HG03066 (cell line): ENCODE data around the gene ADCY2.

Experiments
- ATAC-seq: cut with Tn5 transposase; IDR thresholded peaks from one replicate; pipeline ENCODE4 v1.9.1; 2021; ENCODE audit warnings: low read depth; ENCODE audit not compliant: unreplicated experiment

Gene ADCY2

DNA sequence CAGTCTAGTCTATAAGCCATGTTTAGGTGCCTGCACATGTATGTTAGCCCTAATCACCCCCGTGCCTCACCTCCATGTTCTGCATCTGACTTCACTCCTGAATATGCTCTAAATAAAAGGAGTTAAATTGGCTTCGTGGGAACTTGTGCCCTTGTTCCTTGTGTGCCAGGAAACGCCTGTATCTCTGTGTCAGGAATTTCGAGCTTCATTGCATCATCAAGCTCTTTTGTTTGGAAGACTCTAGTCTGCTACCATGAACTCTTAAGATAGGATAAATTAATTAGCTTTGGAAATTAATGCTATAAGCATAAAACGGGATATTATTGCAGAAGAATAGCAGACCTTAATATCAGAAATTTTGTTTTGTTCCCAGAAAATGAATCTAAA lies 99.2 kb downstream of the ADCY2 start:
- ATAC-seq = no peak

DNA sequence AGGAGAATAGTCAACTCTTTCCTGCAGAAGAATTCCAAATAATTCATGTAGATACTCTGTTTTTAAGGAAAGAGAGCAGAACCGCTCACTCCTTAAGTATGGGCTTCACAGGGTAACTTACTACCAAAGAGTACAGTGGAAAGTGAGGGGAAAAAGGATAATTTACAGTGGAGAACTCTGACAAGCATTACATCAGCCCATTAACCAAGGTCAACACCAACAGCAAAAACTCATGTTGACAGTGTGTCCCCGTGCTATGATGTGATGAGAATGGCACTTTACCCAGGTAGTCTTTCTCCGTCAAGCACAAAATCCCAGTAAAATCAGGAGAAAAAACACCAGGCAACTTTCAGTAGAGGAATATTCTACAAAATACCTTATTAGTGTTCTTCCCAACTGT lies 104.3 kb downstream of the ADCY2 start:
- no peak for ATAC-seq

DNA sequence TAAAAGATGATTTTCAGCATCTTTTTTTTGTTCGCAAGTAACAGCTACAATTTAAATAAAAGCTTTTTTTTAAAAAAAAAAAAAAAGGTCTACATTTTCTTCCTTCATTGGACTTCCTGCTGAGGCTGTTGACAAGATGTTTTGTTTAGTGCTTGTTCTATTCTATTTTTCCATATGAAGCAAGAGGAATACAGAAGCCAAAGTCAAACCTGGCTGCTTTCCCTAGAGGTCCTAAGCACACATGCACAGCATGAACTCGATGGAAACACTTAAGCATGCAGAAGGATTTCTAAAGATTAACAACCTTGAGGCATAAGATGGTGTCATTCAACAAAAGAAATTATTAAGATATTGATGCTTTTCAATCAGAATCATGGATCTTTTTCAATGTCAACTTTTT lies 105.1 kb downstream of the ADCY2 start:
- ATAC-seq = no peak

DNA sequence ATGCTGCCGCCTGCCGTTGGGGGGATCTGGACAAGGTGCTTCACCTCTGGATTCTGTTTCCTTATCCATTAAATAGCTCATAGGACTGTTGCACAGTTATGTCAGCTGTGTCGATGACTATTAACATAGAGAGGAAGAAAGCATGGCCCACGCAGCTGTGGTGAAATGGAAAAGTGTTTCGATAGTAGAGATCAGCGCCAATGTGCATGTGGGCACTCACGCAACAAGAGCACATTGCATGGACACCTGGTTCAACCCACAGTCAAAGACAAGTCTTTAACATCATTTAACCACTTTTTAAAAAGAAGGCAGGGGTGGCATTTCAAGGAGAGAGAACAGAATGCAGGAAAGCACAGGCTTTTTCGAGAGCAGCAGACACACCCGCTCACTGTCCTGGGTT lies 107.6 kb downstream of the ADCY2 start:
- no peak for ATAC-seq

DNA sequence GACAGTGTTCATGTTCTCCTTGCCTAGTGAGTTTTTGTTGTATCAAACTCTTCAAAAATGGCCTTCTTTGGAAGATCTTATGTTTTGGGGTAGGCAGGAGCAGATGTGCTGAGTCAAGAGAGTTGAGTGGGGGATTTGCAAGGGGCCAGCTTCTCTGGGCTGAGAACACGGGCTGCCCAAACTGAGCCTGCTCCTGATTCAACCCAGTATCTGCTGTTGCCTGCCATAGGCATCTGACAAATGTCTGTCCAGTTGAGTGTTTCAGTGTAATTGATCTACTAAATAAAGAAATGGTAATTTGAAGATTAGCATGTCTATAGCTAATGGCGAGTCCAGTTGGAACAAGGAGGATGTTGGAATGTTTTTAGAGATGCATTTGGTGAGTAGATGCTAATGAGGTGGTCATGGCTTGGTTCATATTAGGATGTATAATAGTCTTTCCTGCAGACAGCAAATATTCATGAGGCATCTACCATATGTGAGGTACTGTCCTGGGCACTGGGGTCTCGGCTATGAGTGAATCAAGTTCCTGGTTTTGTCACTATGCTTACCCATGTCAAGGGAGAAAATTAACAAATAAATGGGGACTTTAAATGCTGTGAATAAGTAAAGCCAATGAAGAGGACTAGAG lies 119.5 kb downstream of the ADCY2 start:
- ATAC-seq = no peak

DNA sequence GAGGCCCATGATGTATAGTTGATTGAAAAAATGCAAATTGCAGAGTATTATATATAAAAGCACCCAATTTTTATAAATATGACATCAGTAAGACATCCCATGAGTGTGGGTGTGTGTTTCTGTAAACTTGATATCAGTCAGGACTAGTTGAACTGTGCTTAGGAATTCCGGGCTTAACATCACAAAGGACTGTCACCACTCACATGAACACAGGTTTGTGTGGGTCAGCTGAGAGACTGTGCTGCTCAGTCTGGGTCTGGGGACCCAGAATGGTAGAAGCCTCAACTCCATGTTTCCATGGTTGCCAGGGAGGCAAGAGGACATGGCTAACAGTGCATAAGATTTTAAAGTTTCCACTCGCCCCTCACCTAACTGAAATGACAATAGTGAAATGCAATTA lies 120.3 kb downstream of the ADCY2 start:
- ATAC-seq = no peak

DNA sequence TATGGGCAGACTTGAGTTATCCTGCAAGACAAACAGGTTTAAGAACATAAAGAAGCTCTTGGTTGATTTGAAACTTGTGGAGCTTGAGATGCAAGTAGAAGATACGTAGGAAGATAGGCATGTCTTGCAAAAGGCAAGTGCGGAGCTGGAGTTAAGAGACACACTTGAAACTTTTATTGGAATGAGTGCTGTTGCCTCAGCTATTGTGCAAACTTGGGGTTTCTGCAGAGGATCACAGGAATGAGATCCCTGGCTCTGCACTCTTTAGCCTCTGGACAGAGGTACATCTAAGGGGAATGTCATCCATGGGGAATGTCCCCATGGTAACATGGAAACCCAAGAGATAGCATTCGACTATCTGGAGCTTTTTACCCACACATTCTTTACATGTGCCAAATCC lies 121.1 kb downstream of the ADCY2 start:
- ATAC-seq = no peak

DNA sequence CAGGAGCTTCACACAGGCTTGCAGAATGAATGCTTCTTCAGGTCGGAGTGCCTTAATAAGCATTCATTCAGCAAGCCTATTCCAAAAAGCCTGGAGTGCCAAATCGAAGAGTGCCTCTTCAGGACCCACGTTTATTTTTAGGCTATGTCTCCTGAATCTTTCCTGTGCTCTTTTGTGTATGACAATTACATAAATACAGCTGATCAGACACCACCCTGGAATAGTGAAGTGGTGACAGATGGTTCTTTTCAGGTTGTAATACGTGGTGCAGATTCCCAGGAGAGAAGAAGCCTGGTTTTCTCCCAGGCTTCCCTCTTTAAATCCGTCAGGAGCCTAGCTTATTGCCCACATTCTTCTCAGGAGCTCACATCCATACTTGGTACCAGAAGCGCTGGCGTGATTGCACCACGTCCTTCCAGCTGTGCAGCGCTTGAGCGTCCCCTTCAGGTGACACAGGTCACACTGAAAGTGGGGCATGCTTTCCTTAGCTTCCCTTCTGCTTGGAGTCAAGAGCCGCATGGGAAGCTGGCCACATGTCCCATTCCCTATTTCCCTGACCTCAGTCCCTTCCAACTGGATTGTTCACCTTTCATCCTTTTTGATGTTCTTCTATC lies 123.1 kb downstream of the ADCY2 start:
- ATAC-seq = no peak

DNA sequence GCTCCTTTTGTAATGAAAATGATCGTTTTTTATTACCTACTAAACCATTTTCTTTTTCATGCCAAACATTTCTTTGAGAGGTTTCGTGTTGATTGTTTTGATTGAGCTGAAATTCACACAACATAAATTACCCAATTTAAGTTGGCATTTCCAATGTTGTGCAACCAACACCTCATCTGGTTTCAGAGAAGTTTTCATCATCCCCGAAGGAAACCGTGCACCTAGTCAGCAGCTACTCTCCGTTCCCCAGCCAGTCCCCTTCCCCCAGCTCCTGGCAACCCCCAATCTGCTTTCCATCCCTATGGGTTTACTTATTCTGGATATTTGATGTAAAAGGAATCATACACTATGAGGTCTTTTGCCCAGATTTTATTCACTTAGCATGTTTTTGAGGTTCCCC lies 123.6 kb downstream of the ADCY2 start:
- no peak for ATAC-seq

DNA sequence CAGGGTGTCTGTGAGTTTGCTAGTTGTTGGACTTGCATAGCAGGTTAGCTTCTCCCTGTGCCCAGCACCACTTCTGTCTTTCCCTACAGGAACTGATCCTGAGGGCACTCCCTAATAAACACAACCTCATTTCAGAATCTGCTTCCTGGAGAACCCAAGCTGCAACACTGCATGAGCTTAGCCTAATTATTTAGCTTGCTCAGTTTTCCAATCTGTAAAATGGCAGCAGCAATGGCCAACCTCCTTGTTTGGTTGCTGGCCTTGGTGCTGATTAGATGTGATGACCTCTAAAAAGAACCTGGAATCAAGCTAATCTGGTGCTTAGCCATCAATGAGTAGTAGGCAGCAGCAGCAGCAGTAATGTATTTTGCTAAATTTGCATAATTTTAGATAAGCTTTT lies 133.9 kb downstream of the ADCY2 start:
- no peak for ATAC-seq

DNA sequence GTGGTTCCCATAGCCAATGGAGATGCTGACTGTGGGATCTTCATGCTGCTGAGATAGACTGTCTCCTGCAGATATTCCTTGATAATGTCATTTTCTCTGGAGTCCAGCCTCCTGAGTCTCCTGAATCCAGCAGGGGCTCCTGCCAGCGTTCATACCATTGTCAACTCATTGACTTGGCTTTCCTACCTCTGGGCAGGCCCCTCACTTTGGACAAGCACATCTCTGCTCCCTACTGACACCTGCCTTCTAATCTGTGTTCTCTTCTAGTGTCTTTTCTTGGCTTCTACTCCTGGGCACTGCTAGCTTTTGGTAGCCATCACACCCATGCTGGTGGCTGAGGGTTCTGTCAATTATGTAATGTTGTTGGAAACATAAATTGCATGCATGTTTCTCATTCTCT lies 138.0 kb downstream of the ADCY2 start:
- no peak for ATAC-seq

DNA sequence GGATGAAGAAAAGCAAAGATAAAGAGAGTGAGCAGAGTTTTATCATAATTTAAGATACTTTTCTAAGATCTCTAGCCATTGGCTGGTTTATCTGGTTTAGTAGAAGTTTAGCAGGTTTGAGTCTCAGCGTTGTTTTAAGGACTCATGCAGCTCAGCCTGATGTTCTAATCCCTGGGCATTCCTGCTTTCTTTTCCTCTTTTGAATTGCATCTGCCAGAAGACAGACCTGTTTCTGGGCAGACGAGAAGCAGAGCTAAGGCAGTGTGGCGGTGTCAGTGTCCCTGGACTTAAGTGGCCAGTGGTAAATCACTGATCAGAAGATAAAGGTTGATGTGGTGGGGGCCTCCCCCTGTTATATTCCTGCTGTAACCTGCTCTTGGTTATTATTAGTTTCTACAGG lies 138.6 kb downstream of the ADCY2 start:
- ATAC-seq = no peak

DNA sequence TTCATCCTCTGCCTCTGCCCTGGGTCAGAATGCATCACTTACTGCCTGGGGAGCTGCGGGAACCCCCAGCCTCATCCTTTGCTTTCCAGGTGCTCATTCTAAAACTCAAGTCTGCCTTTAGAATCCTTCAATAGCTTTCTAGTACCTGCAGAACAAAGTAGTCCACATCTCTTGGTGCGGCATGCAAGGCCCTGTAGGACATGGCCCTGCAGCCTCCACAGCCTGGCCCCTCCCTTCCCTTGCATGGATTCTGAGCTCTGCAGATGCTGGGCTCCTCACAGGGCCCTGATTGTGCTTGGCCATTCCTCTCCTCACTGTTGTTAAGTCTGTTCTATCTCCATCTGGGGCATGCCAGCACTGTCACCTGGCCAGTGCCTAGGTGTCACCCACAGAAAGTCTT lies 141.6 kb downstream of the ADCY2 start:
- ATAC-seq = no peak

DNA sequence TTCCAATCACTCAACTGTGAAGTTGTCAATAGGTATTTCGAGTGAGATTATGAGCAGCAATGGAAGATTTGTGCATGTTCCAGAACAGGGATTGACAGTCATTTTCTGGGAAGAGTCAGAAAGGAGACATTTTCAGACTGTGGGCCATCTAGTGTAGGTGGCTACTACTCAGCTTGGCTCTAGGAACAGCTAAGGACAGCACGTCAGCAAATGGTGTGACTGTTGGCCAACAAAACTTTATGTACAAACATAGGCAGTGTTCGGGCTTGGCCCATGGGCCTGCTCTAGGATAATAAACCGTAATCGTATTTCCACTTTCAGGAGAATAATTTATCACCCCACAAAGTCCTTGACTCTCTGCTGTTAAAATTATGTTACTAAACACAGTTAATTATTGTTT lies 143.6 kb downstream of the ADCY2 start:
- no peak for ATAC-seq

DNA sequence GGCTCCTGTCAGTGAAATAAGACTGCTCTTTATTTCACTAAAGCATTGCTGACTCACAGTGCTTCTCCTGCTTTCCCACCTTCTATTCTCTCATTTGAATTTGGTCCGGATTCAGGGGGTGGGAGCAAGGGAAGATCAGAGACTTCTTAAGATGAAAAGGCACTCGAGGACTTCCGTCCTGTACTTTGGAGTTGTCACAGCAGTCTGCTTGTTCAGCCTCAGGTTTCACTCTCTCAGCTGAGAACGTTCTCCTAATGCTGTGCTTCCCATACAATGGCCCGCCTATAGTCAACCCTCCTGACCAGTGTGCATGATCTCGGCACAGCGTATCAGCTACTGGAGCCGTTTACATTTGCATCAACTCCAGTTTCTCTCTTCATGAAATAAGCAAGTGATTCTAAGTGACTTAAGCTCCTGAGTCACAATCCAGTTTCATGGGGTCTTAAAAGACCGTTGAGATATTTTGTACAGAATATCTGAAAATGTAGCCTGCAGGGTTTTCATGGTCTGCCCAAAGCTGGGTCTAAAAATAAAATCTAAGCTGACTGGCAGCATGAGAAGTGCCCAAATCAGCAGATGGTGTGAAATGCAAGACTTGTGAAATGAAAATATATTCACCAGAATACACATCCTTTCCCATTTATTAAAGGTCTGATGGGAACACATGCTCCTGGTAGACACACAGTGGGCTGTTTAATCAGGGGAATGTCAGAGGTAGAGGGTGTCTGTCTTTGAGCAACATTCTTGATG lies 145.0 kb downstream of the ADCY2 start:
- ATAC-seq = no peak

DNA sequence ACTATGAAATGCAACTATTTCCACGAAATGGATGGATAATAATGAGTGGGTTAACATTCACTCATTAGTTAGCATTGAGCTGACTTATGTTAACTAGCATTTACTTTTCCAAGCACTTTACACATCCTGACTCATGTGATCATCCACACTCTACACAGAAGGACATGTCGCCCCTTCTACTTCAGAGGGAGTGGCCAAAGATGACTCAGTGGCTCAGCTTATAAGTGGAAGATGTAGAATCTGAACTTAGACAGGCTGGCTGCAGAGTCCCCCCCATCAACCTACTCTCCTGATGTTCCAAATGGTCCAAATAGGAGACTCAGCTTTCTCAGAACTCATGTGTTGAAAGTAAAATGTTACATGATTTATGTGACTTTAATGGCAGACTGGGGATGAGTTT lies 146.0 kb downstream of the ADCY2 start:
- no peak for ATAC-seq

DNA sequence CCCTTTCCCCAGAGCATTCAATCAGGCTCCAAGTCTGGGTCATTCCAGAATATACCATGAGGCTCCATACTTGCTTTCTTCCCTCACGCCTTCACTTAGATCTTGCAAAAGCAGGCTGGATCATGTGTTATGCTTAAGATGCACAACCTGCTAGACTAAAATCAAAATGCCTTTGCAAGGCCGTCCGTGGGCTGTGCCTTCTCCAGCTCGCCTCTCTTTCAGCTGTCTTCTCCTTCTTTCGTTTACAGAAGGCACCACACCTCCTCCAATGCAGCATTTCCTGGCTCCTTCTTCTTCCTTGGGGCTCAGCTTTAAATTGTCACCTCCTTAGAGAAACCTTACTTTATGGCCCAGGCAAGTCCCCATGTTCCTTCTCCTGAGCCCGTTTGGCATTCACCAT lies 150.6 kb downstream of the ADCY2 start:
- no peak for ATAC-seq

DNA sequence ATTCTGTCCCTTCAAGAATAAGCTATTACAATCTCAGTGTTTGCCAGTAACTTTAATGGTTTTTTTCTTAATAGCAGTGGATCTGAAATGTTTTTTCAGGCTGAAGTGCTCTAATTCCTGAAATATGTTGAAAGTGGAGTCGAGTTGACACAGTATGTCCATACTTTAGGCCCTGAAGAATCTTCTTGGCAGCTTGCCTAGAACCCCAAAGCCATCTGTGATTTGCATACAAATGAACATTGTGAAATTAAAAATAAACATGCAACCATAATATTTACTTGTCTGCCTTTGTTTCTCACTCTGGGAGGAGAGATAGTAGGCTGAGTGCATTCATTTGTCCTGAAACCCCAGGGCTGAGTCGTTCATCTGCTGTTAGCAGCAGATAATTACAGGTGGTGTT lies 152.7 kb downstream of the ADCY2 start:
- ATAC-seq = no peak

DNA sequence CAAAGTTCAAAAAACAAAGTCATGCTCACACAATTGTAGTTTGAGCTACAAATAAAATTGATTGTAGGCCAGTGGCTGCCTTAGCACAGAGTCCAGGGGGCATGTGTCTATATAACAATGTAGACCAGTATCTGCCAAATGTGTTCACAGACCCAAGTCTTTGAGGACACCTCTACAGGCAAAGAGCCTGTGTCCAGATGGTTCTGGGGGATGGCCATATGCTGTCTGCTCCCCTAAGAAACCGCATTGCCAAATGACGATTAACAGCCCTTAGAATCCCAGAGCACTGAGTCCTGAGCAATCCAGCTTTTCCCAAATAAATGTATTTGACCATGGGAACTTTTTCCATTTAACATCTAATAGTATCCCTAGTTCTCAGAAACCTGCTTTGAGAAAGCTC lies 169.6 kb downstream of the ADCY2 start:
- ATAC-seq = no peak

DNA sequence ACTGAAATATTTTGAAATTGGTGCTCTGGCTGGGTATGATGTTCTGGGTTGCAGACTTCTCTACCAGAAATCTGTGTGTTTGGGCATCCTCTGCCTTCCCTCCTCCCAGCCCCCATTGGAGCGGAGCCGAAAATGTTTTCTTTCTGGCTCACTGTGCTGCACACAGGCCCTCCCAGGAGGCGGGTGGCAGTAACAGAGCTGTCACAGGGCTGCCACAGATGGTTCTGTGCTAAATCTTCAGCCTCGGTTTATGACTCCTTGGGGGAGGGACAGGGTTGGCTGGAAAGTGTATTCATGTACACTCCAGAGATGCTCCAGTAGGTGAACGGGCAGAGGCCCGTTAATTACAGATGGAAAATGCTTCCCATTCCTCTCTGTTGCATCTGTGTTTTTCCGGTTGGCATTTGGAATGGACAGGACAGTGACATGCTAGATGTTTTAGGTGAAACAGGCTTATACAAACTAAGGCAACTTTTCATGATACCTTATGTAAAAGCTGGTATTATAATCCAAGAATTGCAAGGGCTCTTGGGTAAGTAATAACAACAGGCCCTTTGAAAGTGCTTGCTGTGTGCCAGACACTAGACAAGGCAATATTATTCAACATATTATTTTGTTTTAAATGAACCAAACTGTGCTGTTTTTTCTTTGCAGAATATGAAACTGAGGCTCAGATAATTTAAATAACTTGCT lies 180.2 kb downstream of the ADCY2 start:
- no peak for ATAC-seq

DNA sequence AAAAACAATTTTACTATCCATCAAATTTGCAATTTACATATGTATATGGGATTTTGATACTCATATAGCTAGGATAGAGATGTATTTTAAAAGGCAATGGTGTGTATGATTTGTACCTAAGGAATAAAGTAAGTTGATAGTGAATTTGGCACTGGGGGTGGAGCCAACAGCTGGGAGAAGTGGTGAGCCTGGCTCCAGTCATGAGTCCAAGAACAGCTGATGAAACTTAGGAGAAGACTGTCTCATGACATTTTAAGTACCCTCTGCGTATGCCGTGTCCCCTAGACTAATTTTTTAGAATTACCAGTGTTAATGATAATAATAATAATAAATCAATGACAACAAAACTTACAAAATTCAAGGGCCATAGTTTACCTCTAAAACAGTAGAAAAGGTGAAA lies 181.4 kb downstream of the ADCY2 start:
- ATAC-seq = no peak

DNA sequence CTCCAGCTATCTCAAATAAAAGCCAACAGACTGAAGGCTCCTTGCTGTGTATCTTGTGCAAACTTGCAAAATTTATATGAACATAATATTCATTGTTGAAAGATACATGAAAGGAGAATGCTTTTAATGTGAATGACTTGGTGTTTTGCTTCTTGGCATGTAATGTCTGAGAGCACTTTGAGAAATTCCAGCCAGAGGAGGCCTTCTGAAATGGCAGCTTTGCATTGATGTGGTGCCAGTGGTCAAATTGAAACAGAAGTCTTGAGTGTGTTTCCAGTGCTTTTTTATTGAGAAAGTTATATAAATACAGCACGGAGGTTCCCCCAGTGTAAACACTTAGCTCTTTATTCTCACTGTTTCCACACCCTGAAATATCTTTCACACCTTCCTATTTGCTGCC lies 182.1 kb downstream of the ADCY2 start:
- no peak for ATAC-seq
